Smooth muscle cell (in vitro differentiated cells): Measurements from ENCODE around the gene AICDA. TPM values are rescaled to one million over a fixed set of nuclear protein-coding genes. Genes with fewer than 3 reads are reported as not detected.

Experiments
- DNase-seq: peaks from one replicate; lab custom pipeline; 2025; ENCODE audit not compliant: unreplicated experiment; lab: John Stamatoyannopoulos, UW
- H2AFZ ChIP-seq: fragments of 200-600 bp; sonication (generic); 2 replicates; pipeline ENCODE4 v1.6.0; 2016; ENCODE audit warnings: antibody characterized with exemption, low read depth, mild to moderate bottlenecking
- H3F3A ChIP-seq: fragments of 200-600 bp; sonication (generic); 2 replicates; pipeline ENCODE4 v1.6.0; 2017; ENCODE audit warnings: antibody characterized with exemption, low read depth
- H3K27ac ChIP-seq: fragments of 200-600 bp; sonication (generic); 2 replicates; pipeline ENCODE4 v1.5.1; 2016; ENCODE audit warnings: low read depth, mild to moderate bottlenecking
- H3K27me3 ChIP-seq: fragments of 200-600 bp; sonication (generic); 2 replicates; pipeline ENCODE4 v1.6.1; 2016; ENCODE audit warnings: low read depth, mild to moderate bottlenecking
- H3K36me3 ChIP-seq: fragments of 200-600 bp; sonication (generic); 2 replicates; pipeline ENCODE4 v1.5.1; 2016; ENCODE audit warnings: low read depth
- H3K4me1 ChIP-seq: fragments of 200-600 bp; sonication (generic); 2 replicates; pipeline ENCODE4 v1.5.1; 2016; ENCODE audit warnings: low read depth
- H3K4me2 ChIP-seq: fragments of 200-600 bp; sonication (generic); 2 replicates; pipeline ENCODE4 v1.6.0; 2016; ENCODE audit warnings: mild to moderate bottlenecking
- H3K4me3 ChIP-seq: fragments of 200-600 bp; sonication (generic); 2 replicates; pipeline ENCODE4 v1.5.1; 2016; ENCODE audit warnings: mild to moderate bottlenecking
- H3K79me2 ChIP-seq: fragments of 200-600 bp; sonication (generic); 2 replicates; pipeline ENCODE4 v1.6.0; 2016; ENCODE audit warnings: low read depth, mild to moderate bottlenecking
- H3K9ac ChIP-seq: fragments of 200-600 bp; sonication (generic); 2 replicates; pipeline ENCODE4 v1.6.0; 2016; ENCODE audit warnings: low read depth
- H3K9me3 ChIP-seq: fragments of 200-600 bp; sonication (generic); replicated peaks from 2 replicates; pipeline ENCODE4 v1.5.1; 2016; ENCODE audit warnings: low read depth
- H4K20me1 ChIP-seq: fragments of 200-600 bp; sonication (generic); 2 replicates; pipeline ENCODE4 v1.6.0; 2016; ENCODE audit warnings: low read depth
- CTCF ChIP-seq: fragments of 200-600 bp; sonication (generic); IDR thresholded peaks from 2 replicates; pipeline ENCODE4 v1.5.1; 2017; ENCODE audit warnings: borderline replicate concordance, mild to moderate bottlenecking, antibody characterized with exemption; ENCODE audit not compliant: insufficient read depth, poor library complexity, severe bottlenecking
- WGBS: methylation state at CpG from one replicate; pipeline ENCODE4 v1.1.7; 2016; ENCODE audit warnings: low lambda C conversion rate; 5-methylcytosine and 5-hydroxymethylcytosine counted together
- polyA plus RNA-seq: library from polyadenylated mRNA; unstranded; fragments of >200 nt; fragmentation: Nextera tagmentation; extraction: Ambion mirVana; gene quantifications from 2 replicates; pipeline ENCODE4 v1.2.1, GENCODE V29; 2016
- total RNA-seq: library from RNA; depleted of rRNA; stranded (reverse); fragments of >200 nt; gene quantifications from 2 replicates; pipeline ENCODE4 v1.2.3, GENCODE V29; 2014

AICDA gene
- total and polyA plus RNA-seq, 2 experiments from 2014 or later, result not detected

- WGBS, result 56% methylated on average over 11 of the region's 11 CpGs
- Histone ChIP-seq H3K9me3 (no peaks in the 10 kb centered on the region), H4K20me1 (no peaks in the 10 kb centered on the region), H3K27ac (no peak overlapping the region), H2AFZ (no peak overlapping the region), H3K9ac (no peak overlapping the region), H3K4me1 (no peaks in the 10 kb centered on the region), H3F3A (no peaks in the 10 kb centered on the region), H3K79me2 (no peaks in the 10 kb centered on the region), H3K36me3 (no peaks in the 10 kb centered on the region), H3K4me2 (no peak overlapping the region), H3K27me3 (no peaks in the 10 kb centered on the region), H3K4me3 (no peak overlapping the region)
- no peak for DNase-seq
- TF ChIP-seq CTCF, result no peak
Measured at GRCh38 chr12:8559676-8560075, 53.0 kb downstream of the AICDA start.

- no peak overlapping the region for H3K27ac ChIP-seq
- H3F3A ChIP-seq, result no peaks in the 10 kb centered on the region
- DNase-seq, result no peak
- H3K4me2 ChIP-seq, result no peak overlapping the region
- no peaks in the 10 kb centered on the region for H3K9me3 ChIP-seq
- 75% methylated on average over 2 of the region's 2 CpGs for WGBS
- TF ChIP-seq CTCF, result no peak
- H3K79me2 ChIP-seq, result no peaks in the 10 kb centered on the region
- H3K9ac ChIP-seq, result no peak overlapping the region
- no peaks in the 10 kb centered on the region for H3K36me3 ChIP-seq
- no peaks in the 10 kb centered on the region for H3K27me3 ChIP-seq
- no peaks in the 10 kb centered on the region for H3K4me1 ChIP-seq
- no peak overlapping the region for H3K4me3 ChIP-seq
- H2AFZ ChIP-seq, result no peak overlapping the region
- H4K20me1 ChIP-seq, result no peaks in the 10 kb centered on the region
Measured at GRCh38 chr12:8556531-8557097, 56.0 kb downstream of the AICDA start.

GRCh38 chr12:8554451-8555195 lies 58.0 kb downstream of the AICDA start:
- Histone ChIP-seq H3K4me3 (no peak overlapping the region), H3K79me2 (no peaks in the 10 kb centered on the region), H3K9ac (no peak overlapping the region), H3K27me3 (no peaks in the 10 kb centered on the region), H3K9me3 (no peaks in the 10 kb centered on the region), H4K20me1 (no peaks in the 10 kb centered on the region), H3K36me3 (no peaks in the 10 kb centered on the region), H3K4me1 (no peaks in the 10 kb centered on the region), H3K4me2 (no peak overlapping the region), H3K27ac (peak overlapping the region; percentile 8), H3F3A (no peaks in the 10 kb centered on the region), H2AFZ (no peak overlapping the region)
- TF ChIP-seq CTCF, result no peak
- WGBS, result 66% methylated on average over 5 of the region's 5 CpGs
- no peak for DNase-seq

- Histone ChIP-seq H3F3A (no peaks in the 10 kb centered on the region), H3K27ac (no peak overlapping the region), H3K9me3 (no peaks in the 10 kb centered on the region), H3K9ac (no peak overlapping the region), H4K20me1 (no peaks in the 10 kb centered on the region), H3K36me3 (no peaks in the 10 kb centered on the region), H2AFZ (no peak overlapping the region), H3K4me3 (no peak overlapping the region), H3K79me2 (no peaks in the 10 kb centered on the region), H3K4me2 (no peak overlapping the region), H3K4me1 (no peaks in the 10 kb centered on the region), H3K27me3 (no peaks in the 10 kb centered on the region)
- 79% methylated on average over 6 of the region's 6 CpGs for WGBS
- no peak for TF ChIP-seq CTCF
- no peak for DNase-seq
Measured at GRCh38 chr12:8553088-8553627, 59.5 kb downstream of the AICDA start.
